IPS-15b (cell line): Measurements from ENCODE around the gene ABCD4.

Source experiments
- H3K27me3 ChIP-seq: one replicate; pipeline ENCODE4 v1.6.1; 2013; ENCODE audit warnings: low read length; ENCODE audit not compliant: control insufficient read depth, insufficient read depth
- H3K36me3 ChIP-seq: one replicate; pipeline ENCODE4 v1.6.1; 2013; ENCODE audit warnings: low read length; ENCODE audit not compliant: control insufficient read depth, insufficient read depth
- H3K4me1 ChIP-seq: one replicate; pipeline ENCODE4 v1.6.1; 2013; ENCODE audit warnings: mild to moderate bottlenecking, low read length; ENCODE audit not compliant: control insufficient read depth, insufficient read depth
- H3K4me3 ChIP-seq: one replicate; pipeline ENCODE4 v1.5.1; 2013; ENCODE audit warnings: low read depth, low read length
- H3K9ac ChIP-seq: one replicate; pipeline ENCODE4 v1.6.1; 2013; ENCODE audit warnings: low read depth, mild to moderate bottlenecking, low read length
- H3K9me3 ChIP-seq: one replicate; pipeline ENCODE4 v1.6.1; 2013; ENCODE audit warnings: mild to moderate bottlenecking, low read length; ENCODE audit not compliant: control insufficient read depth, insufficient read depth

Gene ABCD4

DNA sequence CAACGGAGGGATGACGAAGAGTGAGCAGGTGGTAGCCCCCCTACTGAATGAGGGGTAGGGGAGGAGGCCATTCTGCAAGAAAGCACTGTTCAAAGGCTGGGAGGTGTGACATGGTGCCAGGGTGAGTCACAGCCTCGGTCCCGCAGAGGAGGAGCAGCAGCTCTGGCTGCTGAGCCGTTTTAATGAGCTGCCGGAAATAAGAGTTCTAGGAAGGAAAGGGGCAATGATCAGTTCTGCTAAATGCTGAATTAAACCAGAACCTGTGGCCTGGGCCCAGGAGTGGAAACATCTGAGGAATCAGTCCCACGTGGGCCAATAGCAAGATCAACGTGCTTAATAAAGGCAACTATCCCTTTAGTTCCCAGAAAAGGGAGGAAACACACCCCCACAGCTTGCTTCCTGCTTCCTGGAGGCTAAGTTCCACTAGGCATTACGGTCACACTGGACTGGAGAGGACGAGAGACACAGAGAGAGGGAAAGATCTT is 3.6 kb downstream of the ABCD4 start:
- H3K4me3 ChIP-seq: no peak overlapping the region
- H3K27me3 ChIP-seq: no peaks in the 10 kb centered on the region
- no peaks in the 10 kb centered on the region for H3K9me3 ChIP-seq
- no peaks in the 10 kb centered on the region for H3K4me1 ChIP-seq
- peaks cover 29% of the 10 kb centered on the region for H3K36me3 ChIP-seq
- H3K9ac ChIP-seq: no peak overlapping the region

DNA sequence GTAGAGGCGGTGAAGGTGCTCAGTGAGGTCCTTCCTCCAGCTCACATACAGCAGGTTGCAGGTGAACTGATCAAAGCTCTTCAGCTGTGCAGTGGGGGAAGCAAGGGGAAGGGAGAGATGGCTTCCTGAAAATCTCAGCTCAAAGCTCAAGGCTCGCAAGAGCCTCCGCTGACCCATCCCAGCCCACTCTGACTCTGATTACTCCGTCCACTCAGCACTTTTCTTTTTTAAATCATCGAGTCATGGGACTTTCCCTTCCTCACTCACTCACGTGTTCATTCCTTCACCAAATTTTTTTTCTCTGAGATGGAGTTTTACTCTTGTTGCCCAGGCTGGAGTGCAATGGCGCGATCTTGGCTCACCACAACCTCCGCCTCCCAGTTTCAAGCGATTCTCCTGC is 4.7 kb downstream of the ABCD4 start:
- Histone ChIP-seq H3K27me3 (no peaks in the 10 kb centered on the region), H3K4me1 (no peaks in the 10 kb centered on the region), H3K36me3 (peaks cover 29% of the 10 kb centered on the region), H3K9me3 (no peaks in the 10 kb centered on the region), H3K9ac (no peak overlapping the region), H3K4me3 (no peak overlapping the region)

GRCh38 chr14:74296037-74296467 is 6.7 kb downstream of the ABCD4 start:
- H3K4me1 ChIP-seq: no peaks in the 10 kb centered on the region
- H3K9ac ChIP-seq: no peak overlapping the region
- no peaks in the 10 kb centered on the region for H3K27me3 ChIP-seq
- no peaks in the 10 kb centered on the region for H3K9me3 ChIP-seq
- H3K4me3 ChIP-seq: no peak overlapping the region
- peaks cover 47% of the 10 kb centered on the region for H3K36me3 ChIP-seq

DNA sequence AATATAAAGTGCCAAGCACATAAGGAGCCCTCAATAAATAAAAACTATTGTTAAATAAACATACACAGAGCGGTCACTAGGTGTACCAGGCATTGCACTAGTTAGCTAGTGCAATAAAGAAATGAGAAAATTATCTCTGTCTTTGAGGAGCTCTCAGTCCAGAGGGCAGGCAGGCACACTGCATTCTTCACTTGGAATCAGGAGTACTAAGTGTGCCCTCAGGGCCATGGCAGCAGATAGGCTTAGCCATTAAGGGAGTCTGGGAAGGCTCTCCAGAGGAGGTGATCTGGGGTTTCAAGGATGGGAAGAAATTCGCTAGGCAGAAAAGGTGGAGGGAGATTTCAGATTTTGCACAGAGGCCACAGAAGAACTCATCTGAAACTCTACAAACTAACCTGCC is 9.1 kb downstream of the ABCD4 start:
- Histone ChIP-seq H3K4me1 (no peaks in the 10 kb centered on the region), H3K4me3 (no peak overlapping the region), H3K27me3 (no peaks in the 10 kb centered on the region), H3K36me3 (peaks cover 63% of the 10 kb centered on the region), H3K9ac (no peak overlapping the region), H3K9me3 (no peaks in the 10 kb centered on the region)

GRCh38 chr14:74292061-74292460 is 10.7 kb downstream of the ABCD4 start:
- Histone ChIP-seq H3K9ac (no peak overlapping the region), H3K36me3 (peaks cover 69% of the 10 kb centered on the region), H3K4me1 (no peaks in the 10 kb centered on the region), H3K27me3 (no peaks in the 10 kb centered on the region), H3K4me3 (no peak overlapping the region), H3K9me3 (no peaks in the 10 kb centered on the region)

DNA sequence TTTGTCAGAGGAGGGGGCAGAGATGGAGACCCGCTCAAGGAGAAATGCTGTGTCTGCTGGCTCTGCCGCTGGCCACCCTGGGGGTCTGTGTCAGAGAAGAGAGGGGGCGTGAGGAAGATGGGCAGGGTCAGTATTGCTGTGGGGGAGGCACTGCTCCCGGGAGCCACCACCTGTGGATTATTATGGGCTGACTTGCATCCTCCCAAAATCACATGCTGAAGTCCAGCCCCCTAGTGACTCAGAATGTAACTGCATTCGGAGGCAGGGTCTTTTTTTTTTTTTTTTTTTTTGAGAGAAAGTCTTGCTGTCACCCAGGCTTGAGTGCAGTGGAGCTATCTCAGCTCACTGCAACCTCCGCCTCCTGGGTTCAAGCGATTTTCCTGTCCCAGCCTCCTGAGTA is 12.3 kb downstream of the ABCD4 start:
- Histone ChIP-seq H3K4me1 (no peaks in the 10 kb centered on the region), H3K4me3 (no peak overlapping the region), H3K27me3 (no peaks in the 10 kb centered on the region), H3K36me3 (peaks cover 67% of the 10 kb centered on the region), H3K9me3 (no peaks in the 10 kb centered on the region), H3K9ac (no peak overlapping the region)

GRCh38 chr14:74289801-74290200 is 12.9 kb downstream of the ABCD4 start:
- H3K36me3 ChIP-seq: peaks cover 70% of the 10 kb centered on the region
- no peaks in the 10 kb centered on the region for H3K4me1 ChIP-seq
- H3K27me3 ChIP-seq: no peaks in the 10 kb centered on the region
- H3K9me3 ChIP-seq: no peaks in the 10 kb centered on the region
- H3K4me3 ChIP-seq: no peak overlapping the region
- no peak overlapping the region for H3K9ac ChIP-seq

GRCh38 chr14:74286736-74287135 is 16.0 kb downstream of the ABCD4 start:
- Histone ChIP-seq H3K36me3 (peaks cover 60% of the 10 kb centered on the region), H3K9ac (no peak overlapping the region), H3K9me3 (no peaks in the 10 kb centered on the region), H3K27me3 (no peaks in the 10 kb centered on the region), H3K4me1 (no peaks in the 10 kb centered on the region), H3K4me3 (no peak overlapping the region)

DNA sequence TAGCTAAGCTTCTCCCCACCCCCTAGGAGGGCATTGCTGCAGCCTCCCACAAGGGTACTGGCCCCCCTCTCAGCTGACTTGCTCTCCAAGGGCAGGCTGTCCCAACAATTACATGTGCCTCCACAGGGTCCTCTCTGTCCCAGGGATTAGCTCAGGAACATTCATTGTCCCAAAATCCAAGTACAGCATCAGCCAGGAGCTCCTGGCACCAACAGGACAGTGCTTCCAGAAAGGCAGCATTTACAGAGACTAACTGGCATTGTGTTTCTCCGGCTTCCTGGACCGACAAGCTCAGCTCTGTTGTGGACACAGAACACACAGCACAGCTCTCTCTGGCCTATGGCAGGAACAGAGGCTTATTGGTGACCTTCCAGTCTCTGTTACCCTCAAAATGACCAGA is 21.7 kb downstream of the ABCD4 start:
- H3K4me1 ChIP-seq: no peaks in the 10 kb centered on the region
- no peak overlapping the region for H3K4me3 ChIP-seq
- no peaks in the 10 kb centered on the region for H3K27me3 ChIP-seq

DNA sequence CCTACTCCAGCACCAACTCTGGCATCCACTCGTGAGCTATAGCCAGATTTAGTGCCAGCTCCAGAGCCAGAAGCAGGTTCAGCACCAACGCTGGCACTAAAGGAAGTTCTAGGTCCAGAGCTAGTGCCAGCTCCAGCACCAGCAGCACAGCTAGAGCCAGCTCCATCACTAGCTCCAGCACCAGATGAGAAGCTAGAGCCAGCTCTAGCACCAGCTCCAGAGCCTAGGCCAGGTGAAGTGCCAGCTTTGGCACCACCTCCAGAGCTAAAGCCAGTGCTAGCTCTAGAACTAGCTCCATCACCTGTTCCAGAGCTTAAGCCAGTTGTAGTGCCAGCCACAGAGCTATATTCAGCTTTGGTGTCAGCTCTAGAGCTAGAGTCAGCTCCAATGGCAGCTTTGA is 24.7 kb downstream of the ABCD4 start:
- Histone ChIP-seq H3K36me3 (no peaks in the 10 kb centered on the region), H3K9ac (no peak overlapping the region), H3K4me1 (no peaks in the 10 kb centered on the region), H3K4me3 (no peak overlapping the region), H3K9me3 (no peaks in the 10 kb centered on the region), H3K27me3 (no peaks in the 10 kb centered on the region)

More for the DNA sequence above, 21.7 kb downstream of the ABCD4 start:
- H3K9ac ChIP-seq: no peak overlapping the region
- H3K9me3 ChIP-seq: no peaks in the 10 kb centered on the region
- H3K36me3 ChIP-seq: peaks cover 9% of the 10 kb centered on the region

GRCh38 chr14:74275241-74275841 is 27.4 kb downstream of the ABCD4 start:
- Histone ChIP-seq H3K36me3 (no peaks in the 10 kb centered on the region), H3K27me3 (no peaks in the 10 kb centered on the region), H3K9me3 (no peaks in the 10 kb centered on the region), H3K4me3 (no peak overlapping the region), H3K4me1 (no peaks in the 10 kb centered on the region), H3K9ac (no peak overlapping the region)

- H3K4me3 ChIP-seq: no peak overlapping the region
- H3K4me1 ChIP-seq: peaks cover 6% of the 10 kb centered on the region
- H3K36me3 ChIP-seq: no peaks in the 10 kb centered on the region
- H3K27me3 ChIP-seq: no peaks in the 10 kb centered on the region
- H3K9me3 ChIP-seq: no peaks in the 10 kb centered on the region
- H3K9ac ChIP-seq: no peak overlapping the region
Measured at GRCh38 chr14:74271365-74271764, 31.4 kb downstream of the ABCD4 start.
